Right lobe of liver (tissue), 6 donors: ENCODE measurements around the gene MMRN2. TPM values are rescaled to one million over a fixed set of nuclear protein-coding genes. Genes with fewer than 3 reads are reported as not detected.

ENCODE experiments used
- ATAC-seq, 4 donors: fragments of 200-7000 bp; cut with Tn5 transposase; one replicate each; pipeline ENCODE4 v1.9.1; 2020; ENCODE audit warnings: mild to moderate bottlenecking in 4 of 4, moderate library complexity in 4 of 4
- DNase-seq, 3 donors: peaks; one replicate each; pipeline ENCODE4 v3.0.0-alpha.2; 2020
- H3K27ac ChIP-seq, 3 donors: fragments of 200-600 bp; one replicate each; pipeline ENCODE4 v1.8.0; 2022
- H3K27me3 ChIP-seq, 2 donors: fragments of 200-600 bp; one replicate each; pipeline ENCODE4 v1.8.0; 2022
- H3K36me3 ChIP-seq, 4 donors: fragments of 200-600 bp; sonication (generic) in 1 of 4; one replicate each; pipeline versions ENCODE4 v1.5.1 to v1.8.0; 2017 to 2022; ENCODE audit warnings: control low read depth in 1 of 4
- H3K4me1 ChIP-seq, 4 donors: fragments of 200-600 bp; sonication (generic) in 1 of 4; one replicate each; pipeline versions ENCODE4 v1.5.1 to v1.8.0; 2017 to 2022; ENCODE audit warnings: control low read depth in 1 of 4
- H3K4me3 ChIP-seq, 3 donors: fragments of 200-600 bp; one replicate each; pipeline ENCODE4 v1.8.0; 2022
- H3K9me3 ChIP-seq, 4 donors: fragments of 200-600 bp; sonication (generic) in 1 of 4; one replicate each; pipeline versions ENCODE4 v1.5.1 to v1.8.0; 2017 to 2022; ENCODE audit warnings: control low read depth in 1 of 4
- POLR2A ChIP-seq: fragments of 450-650 bp; IDR thresholded peaks from one replicate; pipeline ENCODE4 v1.6.1; 2017; ENCODE audit warnings: antibody characterized with exemption, mild to moderate bottlenecking
- WGBS: methylation state at CpG from one replicate; pipeline ENCODE4 v1.1.6; 2018; ENCODE audit warnings: low coverage, low lambda C conversion rate; ENCODE audit not compliant: insufficient coverage; ENCODE audit errors: missing lambda C conversion rate; 5-methylcytosine and 5-hydroxymethylcytosine counted together
- intact Hi-C, 2 donors: fragments of 100-400 bp; cut with DNase I; formaldehyde crosslinking; loops; one replicate each; pipeline versions ENCODE4 v1.11.2 to v1.14.1; 2022
- total RNA-seq, 6 experiments: library from RNA; depleted of rRNA in 2 of 6; stranded (reverse); fragments of >200 nt in 2 of 6; fragmentation: NEBNext Ultra II Directional in 3 of 6; extraction: Animal tissue kit (Norgen Biotek cat#: 25700) in 3 of 6; gene quantifications; one replicate each; pipeline versions ENCODE4 v1.1.0 to v1.2.4, GENCODE V29; 2016 to 2023
- TF ChIP-seq, protein P1 (sequence below), 4 donors: fragments of 200-600 bp in 3 of 4; fragments of 450-650 bp in 1 of 4; IDR thresholded peaks; one replicate each; pipeline versions ENCODE4 v1.5.1 to v1.8.0; 2016 to 2022; ENCODE audit warnings: antibody characterized with exemption in 4 of 4, mild to moderate bottlenecking in 2 of 4
- donor health status: DM: no; HTN: yes; CAD: no.
- donor health status: DM: no; HTN: no; CAD: no.
- donor health status: DM: no; HTN: no; CAD: no.
- donor health status: DM: no; HTN: yes; CAD: no.
- donor health status: DM: no; HTN: yes; CAD: no.

The MMRN2 gene
- total RNA-seq, 6 experiments from 2014 or later: 6.2 to 11.8 (median 9.1) TPM

DNA sequence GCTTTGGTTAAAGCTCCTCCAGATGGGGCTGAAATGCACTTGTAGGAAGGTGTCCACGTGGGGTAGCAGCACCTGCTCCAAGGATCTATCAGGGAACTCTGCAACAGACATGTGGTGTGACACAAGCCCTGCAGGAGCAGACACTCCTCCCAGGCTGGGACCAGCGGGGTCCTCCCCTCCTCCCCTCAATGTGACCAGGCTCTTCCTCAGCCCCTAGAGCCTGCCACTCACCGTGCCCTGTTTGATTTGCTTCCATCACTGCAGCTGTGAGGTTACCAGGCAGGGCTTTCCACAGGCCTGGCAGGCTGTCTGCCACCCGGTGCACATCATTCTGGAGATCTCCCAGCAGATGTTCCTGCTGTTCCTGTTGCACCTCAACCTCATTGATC, 13.4 kb downstream of the MMRN2 start:
- DNase-seq (peak in 1 of 3 donors; percentile 63), ATAC-seq (peak in 3 of 4 donors; percentile 2 to 19 (median 3))
- Histone ChIP-seq H3K9me3 (no peaks in the 10 kb centered on the region), H3K27me3 (no peaks in the 10 kb centered on the region), H3K27ac (no peak overlapping the region), H3K4me1 (peaks cover 0 to 25% (median 9%) of the 10 kb centered on the region in 4 donors), H3K4me3 (no peak overlapping the region), H3K36me3 (no peaks in the 10 kb centered on the region)
- intact Hi-C loops: no loop called here
- TF ChIP-seq POLR2A: no peak
- TF ChIP-seq, protein P1, sequence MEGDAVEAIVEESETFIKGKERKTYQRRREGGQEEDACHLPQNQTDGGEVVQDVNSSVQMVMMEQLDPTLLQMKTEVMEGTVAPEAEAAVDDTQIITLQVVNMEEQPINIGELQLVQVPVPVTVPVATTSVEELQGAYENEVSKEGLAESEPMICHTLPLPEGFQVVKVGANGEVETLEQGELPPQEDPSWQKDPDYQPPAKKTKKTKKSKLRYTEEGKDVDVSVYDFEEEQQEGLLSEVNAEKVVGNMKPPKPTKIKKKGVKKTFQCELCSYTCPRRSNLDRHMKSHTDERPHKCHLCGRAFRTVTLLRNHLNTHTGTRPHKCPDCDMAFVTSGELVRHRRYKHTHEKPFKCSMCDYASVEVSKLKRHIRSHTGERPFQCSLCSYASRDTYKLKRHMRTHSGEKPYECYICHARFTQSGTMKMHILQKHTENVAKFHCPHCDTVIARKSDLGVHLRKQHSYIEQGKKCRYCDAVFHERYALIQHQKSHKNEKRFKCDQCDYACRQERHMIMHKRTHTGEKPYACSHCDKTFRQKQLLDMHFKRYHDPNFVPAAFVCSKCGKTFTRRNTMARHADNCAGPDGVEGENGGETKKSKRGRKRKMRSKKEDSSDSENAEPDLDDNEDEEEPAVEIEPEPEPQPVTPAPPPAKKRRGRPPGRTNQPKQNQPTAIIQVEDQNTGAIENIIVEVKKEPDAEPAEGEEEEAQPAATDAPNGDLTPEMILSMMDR (IDR thresholded peaks at IDR 0.05): no peak
- no CpG with 5 or more reads among the region's 4 CpGs for WGBS

DNA sequence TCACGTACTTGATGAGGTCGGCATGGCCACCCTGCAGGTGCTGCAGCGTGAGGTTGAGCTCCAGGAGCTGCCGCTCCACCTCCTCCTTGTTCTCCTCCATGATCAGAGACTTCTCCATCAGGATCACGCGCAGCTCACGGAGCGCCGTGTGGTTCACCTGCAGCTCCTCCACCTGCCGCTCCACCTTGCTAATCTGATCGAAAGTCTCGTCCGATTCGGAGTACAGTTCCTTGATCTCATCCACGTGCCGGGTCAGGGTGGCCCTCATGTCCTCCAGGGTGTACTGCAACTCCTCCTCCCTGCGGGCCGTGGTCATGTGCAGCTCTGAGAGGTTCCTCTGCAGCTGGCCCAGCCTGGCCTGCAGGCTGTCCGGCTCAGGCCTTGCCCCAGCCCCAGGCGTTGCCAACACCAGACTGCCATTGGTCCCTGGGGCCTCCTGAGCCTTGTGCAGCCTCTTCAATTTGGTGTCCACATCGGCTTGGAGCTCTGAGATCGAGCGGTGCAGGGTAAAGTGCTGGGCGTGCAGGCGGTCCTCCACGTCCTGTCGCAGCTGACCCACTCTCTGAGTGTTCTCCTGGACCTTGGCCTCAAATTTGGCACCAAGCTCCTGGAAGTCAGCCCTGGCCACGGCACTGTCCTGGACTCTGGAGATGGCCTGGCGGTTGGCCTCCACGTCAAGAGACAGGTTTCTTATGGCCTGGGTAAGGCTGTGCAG, 13.9 kb downstream of the MMRN2 start:
- peaks cover 0 to 25% (median 9%) of the 10 kb centered on the region in 4 donors for H3K4me1 ChIP-seq
- peak; percentile 76 to 93 (median 88) for DNase-seq
- WGBS: 71% methylated on average over 5 of the region's 30 CpGs
- peak; percentile 69 to 82 (median 80) for ATAC-seq
- H3K27ac ChIP-seq: peak overlapping the region in 1 of 3 donors; percentile 26
- intact Hi-C loops: no loop called here
- H3K4me3 ChIP-seq: peak overlapping the region in 1 of 3 donors; percentile 9
- no peaks in the 10 kb centered on the region for H3K36me3 ChIP-seq
- no peak for TF ChIP-seq POLR2A
- TF ChIP-seq, protein P1 (IDR thresholded peaks at IDR 0.05): no peak
- no peaks in the 10 kb centered on the region for H3K9me3 ChIP-seq
- H3K27me3 ChIP-seq: no peaks in the 10 kb centered on the region

DNA sequence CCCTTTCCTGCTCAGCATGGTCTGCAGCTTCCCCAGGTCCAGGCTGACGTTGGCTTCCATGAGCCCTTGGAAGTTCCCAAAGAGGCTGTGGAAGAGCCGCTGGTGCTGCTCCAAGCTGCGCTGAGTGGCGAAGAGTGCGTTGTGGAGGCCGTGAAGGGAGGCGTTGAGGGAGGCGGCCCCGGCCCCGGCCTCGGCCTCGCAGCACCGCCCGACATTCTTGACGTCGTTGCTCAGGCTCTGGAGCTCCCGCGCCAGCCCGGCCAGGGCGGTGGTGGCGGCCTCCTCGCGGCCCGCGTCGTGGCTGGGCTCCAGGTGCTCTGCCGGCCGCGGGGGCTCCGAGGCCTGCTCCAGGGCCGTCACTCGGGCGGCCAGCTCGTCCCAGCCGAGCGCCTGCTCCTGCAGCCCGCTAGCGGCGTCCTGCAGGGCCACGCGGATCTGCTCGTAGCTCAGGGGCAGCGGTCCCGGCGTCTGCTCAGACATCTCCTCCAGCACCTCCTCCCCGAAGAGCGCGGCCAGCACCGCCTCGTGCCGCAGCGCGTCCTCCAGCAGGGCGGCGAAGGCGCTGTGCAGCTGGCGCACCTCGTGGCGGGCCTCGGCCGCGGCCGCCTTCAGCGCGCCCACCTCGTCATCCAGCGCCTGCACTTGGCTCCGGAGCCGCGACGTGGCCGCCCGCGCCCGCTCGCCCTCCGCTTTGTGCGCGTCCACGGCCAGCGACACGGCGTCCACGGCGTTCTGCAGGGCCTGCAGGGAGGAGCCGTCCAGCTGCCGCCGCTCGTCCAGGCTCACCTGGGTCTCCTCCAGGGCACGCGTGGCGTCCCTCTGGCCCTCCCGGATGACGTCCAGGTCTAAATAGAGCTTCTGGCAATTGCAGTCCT, 14.7 kb downstream of the MMRN2 start:
- Histone ChIP-seq H3K4me3 (peak overlapping the region in 1 of 3 donors; percentile 9), H3K4me1 (peaks cover 0 to 25% (median 9%) of the 10 kb centered on the region in 4 donors)
- no peak for ATAC-seq

DNA sequence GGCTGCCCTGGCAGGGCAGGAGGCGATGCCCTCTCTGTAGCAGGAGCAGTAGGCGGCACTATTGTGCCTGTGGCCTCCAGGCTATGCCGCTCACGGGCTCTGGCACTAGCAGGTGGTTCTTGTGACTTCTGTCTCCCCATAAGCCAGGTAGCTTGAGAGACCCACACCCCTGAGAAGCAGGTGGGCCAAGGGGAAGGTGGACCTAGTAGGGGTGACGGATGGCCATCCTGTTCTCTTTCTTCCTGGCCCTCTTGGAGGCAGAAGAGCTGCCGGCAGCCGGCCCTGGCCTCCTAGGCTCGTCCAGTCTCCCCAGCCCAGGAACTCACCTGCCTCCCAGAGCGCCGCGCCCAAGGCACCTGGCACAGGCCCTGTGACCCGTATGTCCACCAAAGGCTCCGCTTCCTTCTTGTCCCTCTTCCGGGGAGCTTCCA, 15.4 kb downstream of the MMRN2 start:
- no peak overlapping the region for H3K27ac ChIP-seq
- no peak for ATAC-seq
- intact Hi-C loops: no loop called here
- no peak overlapping the region for H3K4me3 ChIP-seq
- WGBS: 86% methylated on average over 1 of the region's 14 CpGs
- H3K4me1 ChIP-seq: peaks cover 0 to 25% (median 9%) of the 10 kb centered on the region in 4 donors
- no peaks in the 10 kb centered on the region for H3K36me3 ChIP-seq
- H3K9me3 ChIP-seq: no peaks in the 10 kb centered on the region
- peak in 1 of 3 donors; percentile 52 for DNase-seq
- no peak for TF ChIP-seq POLR2A
- TF ChIP-seq, protein P1 (IDR thresholded peaks at IDR 0.05): peak in 2 of 4 donors; percentile 5 to 11
- H3K27me3 ChIP-seq: no peaks in the 10 kb centered on the region

More for the DNA sequence above, 14.7 kb downstream of the MMRN2 start:
- WGBS: 94% methylated on average over 25 of the region's 94 CpGs
- no peaks in the 10 kb centered on the region for H3K36me3 ChIP-seq
- no peaks in the 10 kb centered on the region for H3K27me3 ChIP-seq
- DNase-seq: peak in 1 of 3 donors; percentile 44
- intact Hi-C loops: no loop called here
- no peak overlapping the region for H3K27ac ChIP-seq
- no peak for TF ChIP-seq POLR2A
- TF ChIP-seq, protein P1 (IDR thresholded peaks at IDR 0.05): no peak
- H3K9me3 ChIP-seq: no peaks in the 10 kb centered on the region
